Adrenal gland (tissue), 5 donors: Measurements from ENCODE around the gene SEMA6C.

Experiments
- CTCF ChIP-seq, 6 experiments: fragments of 450-650 bp in 4 of 6; fragments of 200-600 bp in 2 of 6; sonication (generic) in 1 of 6; IDR thresholded peaks; 1 replicate in 5 of 6; 2 replicates in 1 of 6; pipeline versions ENCODE4 v1.5.1 to v1.8.0; 2016 to 2021; ENCODE audit warnings: antibody characterized with exemption in 6 of 6, mild to moderate bottlenecking in 2 of 6, moderate library complexity in 1 of 6
- POLR2A ChIP-seq, 2 donors: fragments of 450-650 bp; IDR thresholded peaks; one replicate each; pipeline ENCODE4 v1.6.1; 2017; ENCODE audit warnings: antibody characterized with exemption in 2 of 2, mild to moderate bottlenecking in 2 of 2, moderate library complexity in 1 of 2
- donor health status: DM: no; HTN: no; CAD: no.

DNA sequence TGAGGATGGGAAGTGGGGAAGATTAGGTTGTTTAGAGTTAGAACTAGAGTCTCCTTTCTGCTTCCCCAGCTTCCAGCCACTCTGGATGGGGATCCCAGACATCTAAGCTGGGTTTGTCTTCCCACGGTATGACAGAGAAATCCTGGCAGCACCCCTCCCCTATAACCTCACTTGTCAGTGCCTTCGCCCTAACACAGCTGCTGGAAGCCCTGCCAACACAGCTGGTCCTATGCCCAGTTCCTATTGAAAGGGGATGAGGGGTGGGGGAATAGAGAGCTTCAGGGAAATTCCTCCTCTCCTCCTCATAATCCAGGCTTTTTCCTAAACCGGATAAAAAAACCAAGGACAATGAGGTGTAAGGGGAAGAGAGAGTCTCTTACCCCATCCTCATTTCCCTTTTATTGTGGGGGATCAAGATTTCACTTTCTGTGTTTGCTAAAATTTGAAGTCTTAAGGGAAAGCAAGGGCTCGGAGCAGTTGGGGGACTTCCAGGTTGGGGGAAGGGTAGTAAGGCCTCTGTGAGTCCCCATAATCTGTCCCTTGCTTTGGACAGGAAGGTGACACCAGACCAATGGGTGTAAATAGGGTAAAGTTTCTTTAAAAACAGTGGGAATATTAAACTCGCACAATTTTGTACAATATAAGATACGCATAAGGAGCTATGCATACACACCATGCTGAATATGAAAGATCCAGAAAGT, 28.8 kb upstream of the SEMA6C start:
- TF ChIP-seq CTCF (IDR thresholded peaks at IDR 0.05) (no peak), POLR2A (IDR thresholded peaks at IDR 0.05) (no peak)
